GM21526 (cell line): ENCODE measurements around the gene EEF1AKMT3.
"Not testable (repeated sequence)": the region's sequence is repeated elsewhere in the genome, so short reads cannot be mapped to it uniquely, and the experiment has no call there.

Experiments
- ATAC-seq: cut with Tn5 transposase; IDR thresholded peaks from one replicate; pipeline ENCODE4 v1.9.1; 2021; ENCODE audit warnings: moderate library complexity; ENCODE audit not compliant: unreplicated experiment, low FRiP score

The EEF1AKMT3 gene

GRCh38 chr12:57815177-57816000 lies 43.0 kb downstream of the EEF1AKMT3 start:
- no peak for ATAC-seq

- no peak for ATAC-seq
Measured at GRCh38 chr12:57816001-57816854, 43.8 kb downstream of the EEF1AKMT3 start.

- ATAC-seq: no peak
Measured at GRCh38 chr12:57816855-57817151, 44.4 kb downstream of the EEF1AKMT3 start.

DNA sequence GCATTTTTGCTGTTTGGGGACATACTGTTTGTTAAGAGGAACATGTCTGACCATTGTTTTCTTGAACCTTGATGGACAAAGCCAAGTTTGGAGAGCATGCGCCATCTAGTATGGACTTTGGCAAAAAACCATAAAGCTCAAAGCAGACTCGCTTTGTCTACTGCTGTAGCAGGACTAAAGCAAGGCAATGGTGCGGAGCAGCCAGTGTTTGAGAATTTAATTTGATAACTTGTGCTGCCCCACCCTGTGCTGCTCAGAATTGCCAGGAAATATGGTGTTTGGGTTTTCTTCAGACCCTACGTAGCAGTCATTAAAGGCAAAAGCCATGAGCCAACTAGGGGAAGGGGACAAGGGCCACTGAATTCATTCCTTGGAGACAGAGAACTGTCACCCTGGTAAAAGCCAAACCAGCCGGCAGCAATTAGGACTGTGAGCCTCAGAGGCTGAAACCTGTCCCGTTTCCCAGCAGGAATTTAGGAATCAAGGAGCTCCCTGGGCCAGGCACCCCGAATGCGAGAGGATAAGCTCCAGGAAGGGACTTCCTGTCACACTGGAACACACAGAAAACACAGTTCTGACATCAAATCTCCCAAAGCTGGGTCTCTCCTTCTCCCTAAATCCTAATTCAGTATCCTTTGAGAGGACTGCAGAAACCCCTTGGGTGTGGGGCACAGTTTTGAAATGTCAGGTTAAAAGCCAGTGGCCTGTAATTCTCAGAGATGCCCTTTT lies 45.0 kb downstream of the EEF1AKMT3 start:
- ATAC-seq: no peak

GRCh38 chr12:57817990-57818331 lies 45.5 kb downstream of the EEF1AKMT3 start:
- ATAC-seq: not testable (repeated sequence)

DNA sequence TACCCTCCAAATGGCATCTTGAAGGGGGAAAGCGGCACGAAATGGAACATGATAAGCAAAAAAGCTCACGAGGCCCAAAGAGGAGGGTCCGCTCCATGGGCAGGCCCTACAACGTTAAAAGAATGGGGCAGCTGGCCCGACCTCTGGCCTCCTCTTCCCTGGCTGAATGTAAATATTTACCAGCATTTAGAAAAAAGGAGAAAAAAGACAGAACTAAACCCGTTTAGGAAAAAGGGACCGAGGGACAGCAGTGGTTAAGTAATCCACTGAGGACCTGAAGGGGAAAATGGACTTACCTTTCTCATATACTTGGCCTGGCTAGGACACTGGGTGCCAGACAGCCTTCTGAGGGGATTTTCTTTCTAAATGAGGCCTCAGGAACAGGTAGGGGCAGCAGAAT lies 47.7 kb downstream of the EEF1AKMT3 start:
- ATAC-seq: not testable (repeated sequence)

- not testable (repeated sequence) for ATAC-seq
Measured at GRCh38 chr12:57821015-57821414, 48.6 kb downstream of the EEF1AKMT3 start.

- no peak for ATAC-seq
Measured at GRCh38 chr12:57821474-57822214, 49.2 kb downstream of the EEF1AKMT3 start.

- no peak for ATAC-seq
Measured at GRCh38 chr12:57822392-57823130, 50.1 kb downstream of the EEF1AKMT3 start.

- ATAC-seq: no peak
Measured at GRCh38 chr12:57823131-57823907, 50.9 kb downstream of the EEF1AKMT3 start.

DNA sequence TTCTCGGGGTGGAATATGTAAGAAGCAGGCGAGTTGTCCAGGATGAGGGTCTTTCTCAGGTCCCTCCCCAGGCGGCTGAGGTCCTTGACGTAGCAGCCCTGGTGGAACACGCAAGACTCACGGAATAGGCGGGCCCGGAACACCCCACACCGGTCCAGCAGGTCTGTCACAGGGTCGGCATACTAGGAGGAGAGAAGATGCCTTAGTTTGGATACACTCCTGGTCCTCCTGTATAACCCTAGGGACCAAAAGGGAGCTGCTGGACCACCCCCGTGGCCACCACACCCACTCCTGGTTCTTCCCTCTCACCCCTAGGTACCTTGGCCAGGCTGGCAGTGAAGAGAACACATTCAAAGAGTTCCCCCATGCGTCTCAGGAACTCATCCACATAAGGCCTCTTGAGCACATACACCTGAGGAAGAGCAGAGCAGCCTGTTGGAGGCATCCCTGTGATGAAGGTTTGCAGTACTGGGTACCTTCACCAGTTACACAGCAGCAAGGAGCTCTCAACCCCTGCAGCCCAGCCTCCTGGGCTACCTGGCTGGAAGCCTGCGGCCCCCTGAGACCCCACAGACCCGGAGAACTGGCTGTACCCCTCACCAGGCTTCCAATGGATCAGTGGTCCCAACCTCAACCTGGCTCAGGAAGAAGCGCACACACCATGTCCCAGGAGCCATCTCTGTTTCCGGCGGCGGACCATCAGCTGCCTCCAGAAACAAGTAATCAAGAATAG lies 51.7 kb downstream of the EEF1AKMT3 start:
- ATAC-seq: no peak

DNA sequence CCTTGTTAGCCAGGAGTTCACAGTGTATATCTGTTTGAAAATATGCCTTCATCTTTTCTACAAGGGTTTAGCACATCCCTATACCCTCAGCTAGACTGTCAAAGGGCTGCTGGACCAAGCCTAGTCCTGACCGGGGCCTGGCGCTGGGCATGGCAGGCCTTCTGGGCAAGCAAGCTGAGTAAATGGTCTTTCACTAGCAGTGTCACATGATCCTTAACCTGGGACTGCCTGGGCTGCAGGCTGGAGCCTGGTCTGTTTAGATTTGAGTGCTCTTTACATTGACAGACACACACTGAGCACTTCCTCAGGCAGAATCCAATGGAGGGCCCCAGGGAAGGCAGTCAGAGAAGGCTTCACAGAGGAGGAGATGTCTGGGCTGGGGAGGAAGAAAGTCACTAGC lies 53.0 kb downstream of the EEF1AKMT3 start:
- ATAC-seq: no peak

- no peak for ATAC-seq
Measured at GRCh38 chr12:57826400-57826799, 54.0 kb downstream of the EEF1AKMT3 start.

GRCh38 chr12:57826966-57827365 lies 54.6 kb downstream of the EEF1AKMT3 start:
- no peak for ATAC-seq

DNA sequence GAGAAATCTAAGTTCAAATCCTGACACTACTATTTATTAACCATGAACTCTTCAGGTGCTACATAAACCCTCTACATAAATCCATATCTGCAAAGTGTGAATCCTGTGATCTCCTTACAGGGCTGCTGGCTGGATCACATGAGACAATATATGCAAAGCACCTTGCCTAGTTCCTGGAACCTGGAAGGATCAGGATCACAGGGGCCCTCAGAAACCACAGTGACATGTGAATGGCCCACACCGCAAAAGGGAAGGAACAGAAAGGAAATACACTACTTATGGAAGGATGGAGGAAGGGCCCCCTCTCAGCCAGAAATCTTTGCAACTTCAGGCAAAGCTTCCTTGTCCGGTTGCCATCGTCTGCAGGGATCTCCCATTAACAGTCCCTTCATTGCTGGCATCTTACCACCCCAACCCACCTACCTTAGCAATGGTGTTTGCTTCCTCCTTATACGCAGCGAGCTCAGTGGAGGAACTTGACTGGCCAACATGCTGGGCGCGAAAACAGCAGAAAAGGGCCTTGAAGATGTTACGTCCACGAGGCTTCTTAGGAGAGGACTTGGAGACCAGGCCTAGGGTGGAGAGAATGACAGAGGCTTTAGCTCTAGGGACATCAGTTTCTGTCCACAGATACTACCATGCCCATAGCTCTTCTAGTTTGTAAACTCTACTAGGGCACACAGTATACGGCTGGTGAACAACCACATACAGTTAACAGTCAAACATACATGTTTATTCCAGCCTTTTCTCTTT lies 56.8 kb downstream of the EEF1AKMT3 start:
- ATAC-seq: no peak

DNA sequence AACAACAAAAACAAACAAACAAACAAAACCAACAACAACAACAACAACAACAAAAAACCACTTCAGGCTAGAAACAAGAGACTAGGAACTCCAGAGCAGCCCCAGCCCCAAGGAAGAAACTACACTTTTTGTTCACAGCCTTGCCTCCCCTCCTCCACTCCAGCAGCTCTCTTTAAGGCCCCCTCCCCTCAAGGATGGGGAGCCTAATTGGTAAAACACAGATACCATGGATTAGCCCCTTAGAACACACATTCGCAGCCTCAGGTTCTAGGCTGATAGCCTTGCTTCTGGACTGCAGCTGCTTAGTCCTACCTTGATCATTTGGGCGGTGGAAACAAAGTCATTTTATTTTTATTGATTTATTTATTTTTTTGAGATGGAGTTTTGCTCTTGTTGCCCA lies 58.0 kb downstream of the EEF1AKMT3 start:
- ATAC-seq: no peak
